Measurements from ENCODE around the gene UXS1.
"Not testable (repeated sequence)": the region's sequence is repeated elsewhere in the genome, so short reads cannot be mapped to it uniquely, and the experiment has no call there.

The UXS1 gene

DNA sequence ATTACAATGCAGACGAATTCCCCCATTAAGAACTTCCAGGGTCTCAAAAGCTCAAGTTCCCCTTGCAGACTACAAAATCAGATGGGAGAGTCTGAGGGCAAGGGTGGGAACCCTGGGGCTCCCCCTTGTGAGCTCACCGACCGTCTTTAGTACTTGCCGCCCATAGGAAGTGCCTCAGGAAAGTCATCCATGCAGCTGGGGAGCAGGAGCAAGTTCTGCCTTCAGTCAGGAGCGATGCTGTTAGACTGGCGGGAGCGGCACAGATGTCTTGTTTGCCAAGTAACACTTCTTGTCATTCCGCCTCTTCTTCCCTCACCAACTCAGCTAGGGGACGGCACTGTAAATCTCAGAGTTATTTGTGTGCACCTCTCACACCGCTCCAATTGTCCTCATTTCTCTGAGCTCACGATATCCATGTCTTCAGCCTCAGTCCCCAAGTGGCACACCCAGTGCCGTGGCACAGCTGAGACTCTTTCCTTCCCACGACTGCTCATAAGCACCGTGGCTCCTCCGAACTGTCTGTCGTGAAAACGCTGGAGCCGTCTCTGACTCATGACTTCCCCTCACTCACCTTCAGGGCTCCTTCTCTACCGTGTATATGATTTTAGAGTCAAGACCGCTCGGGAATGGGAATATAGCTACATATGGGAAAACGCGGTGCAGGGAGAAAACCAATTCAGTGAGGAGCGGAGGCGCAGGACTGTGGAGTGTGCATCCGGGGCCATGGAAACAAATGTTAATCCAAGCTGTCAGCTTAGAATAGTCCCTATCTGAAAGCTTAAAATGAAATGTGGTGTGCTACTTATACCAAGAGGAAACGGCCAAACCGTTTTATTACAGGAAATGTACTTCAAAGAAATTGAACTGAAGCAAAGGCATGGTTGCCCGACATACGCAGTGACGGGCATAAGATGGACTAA, 34.0 kb downstream of the UXS1 start:
- peak; percentile 60 for DNase-seq

- DNase-seq = no peak
These were observed 35.2 kb downstream of the UXS1 start for GRCh38 chr2:106158871-106159270.

DNA sequence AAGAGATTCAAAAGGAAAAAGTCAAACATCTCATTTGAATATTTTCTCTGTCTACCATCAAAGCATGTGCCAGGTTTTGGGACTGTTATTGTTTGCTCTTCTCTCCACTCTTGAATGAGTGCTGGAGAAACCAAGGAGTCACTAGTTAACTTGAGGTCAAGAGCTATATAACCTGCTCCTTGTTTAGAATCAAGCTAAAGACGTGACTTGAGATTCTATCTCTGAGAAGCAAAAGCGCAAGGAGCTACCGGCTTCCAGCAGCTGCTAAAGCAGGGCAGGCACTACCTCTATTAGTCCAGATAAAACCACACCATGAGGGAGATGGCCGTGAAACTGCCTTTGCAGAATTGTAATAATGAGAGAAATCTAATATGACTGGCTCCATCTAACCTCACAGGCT, 36.0 kb downstream of the UXS1 start:
- DNase-seq = no peak

- no peak for DNase-seq
These were observed 36.7 kb downstream of the UXS1 start for GRCh38 chr2:106157416-106157815.

DNA sequence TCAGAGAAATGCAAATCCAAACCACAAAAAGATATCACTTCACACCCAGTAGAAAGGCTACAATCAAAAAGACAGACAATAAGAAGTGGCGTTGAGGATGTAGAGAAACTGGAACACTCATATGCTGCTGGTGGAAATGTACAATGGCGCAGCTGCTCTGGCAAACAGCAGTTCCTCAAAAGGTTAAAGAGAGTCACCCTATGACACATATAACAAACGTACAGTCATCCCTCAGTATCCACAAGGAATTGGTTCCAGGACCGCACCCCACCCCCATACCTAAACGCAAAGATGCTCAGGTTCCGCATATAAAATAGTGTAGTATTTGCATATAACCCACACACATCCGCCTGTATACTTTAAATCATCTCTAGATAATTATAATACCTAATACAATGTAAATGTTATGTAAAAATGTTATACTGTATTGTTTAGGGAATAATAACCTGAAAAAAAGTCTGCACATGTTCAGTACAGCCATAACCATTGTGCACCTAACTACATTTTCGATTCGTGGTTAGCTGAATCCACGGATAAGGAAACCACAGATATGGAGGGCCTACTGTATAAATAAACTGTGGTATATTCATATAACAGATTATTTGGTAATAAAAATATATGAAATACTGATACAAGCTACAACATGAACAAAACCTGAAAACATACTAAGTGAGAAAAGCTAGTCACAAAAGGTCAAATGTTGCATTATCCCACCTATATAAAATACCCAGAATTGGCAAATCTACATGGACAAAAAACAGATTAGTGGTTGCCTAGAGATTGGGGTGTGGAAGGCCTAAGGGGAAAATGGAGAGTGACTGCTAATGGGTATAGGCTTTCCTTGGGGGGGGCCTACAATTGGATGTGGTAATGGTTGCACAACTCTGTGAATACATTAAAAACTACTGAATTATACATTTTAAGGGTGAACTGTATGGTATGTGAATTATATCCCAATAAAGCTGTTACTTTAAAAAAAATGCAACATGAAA, 37.5 kb downstream of the UXS1 start:
- no peak for DNase-seq

DNA sequence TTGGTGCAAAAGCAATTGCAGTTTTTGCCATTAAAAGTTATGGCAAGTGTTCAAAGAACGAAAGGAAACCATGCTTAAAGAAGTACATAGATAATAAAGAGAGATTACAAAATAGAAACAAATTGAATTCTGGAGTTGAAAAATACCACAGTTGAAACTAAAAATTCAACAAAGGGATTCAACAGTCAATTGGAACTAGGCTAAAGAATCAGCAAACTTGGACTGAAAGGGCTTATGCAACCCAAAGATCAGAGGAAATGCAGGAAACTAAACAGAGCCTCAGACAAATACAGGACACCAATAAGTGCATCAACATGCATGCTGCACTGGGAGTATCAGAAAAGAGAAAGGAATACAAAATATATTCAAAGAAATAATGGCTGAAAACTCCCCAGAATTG, 40.3 kb downstream of the UXS1 start:
- no peak for DNase-seq

DNA sequence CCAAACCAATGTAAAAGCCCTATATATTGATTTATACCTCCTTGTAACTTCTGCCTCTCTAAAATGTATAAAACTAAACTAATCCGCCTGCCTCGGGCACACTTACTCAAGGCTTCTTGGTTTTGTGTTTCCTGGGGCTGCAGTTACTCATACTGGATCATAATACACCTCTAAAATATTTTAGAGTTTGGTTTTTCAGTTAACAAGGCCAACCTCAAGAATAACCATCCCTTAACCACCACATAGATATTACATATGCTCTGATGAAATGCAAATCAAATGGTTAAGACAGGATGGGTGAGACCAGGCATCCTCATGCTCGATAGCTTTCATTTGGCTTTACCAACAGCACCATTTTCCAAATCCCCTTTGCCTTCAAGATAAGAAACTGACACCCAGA, 46.4 kb downstream of the UXS1 start:
- no peak for DNase-seq

DNA sequence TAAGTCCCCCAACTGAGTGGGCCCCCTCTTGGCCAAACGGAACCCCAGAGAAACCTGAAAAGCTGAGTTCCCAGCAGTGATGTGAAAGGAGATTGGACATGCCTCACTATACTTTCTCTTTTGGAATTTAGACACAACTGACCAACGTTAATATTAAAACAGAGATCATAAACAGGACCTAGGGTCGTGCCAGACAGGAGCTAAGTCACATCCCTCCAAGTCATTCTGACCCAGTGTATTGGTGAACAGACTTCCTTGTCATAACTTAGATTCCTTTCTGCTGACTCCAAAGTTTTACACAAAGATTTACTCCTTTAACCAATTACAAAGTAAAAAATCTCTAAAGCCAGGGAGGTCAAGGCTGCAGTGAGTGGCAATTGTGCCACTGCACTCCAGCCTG, 46.9 kb downstream of the UXS1 start:
- DNase-seq = no peak

GRCh38 chr2:106144621-106145331, 49.3 kb downstream of the UXS1 start:
- no peak for DNase-seq

- no peak for DNase-seq
These were observed 50.4 kb downstream of the UXS1 start for GRCh38 chr2:106143495-106144215.

GRCh38 chr2:106142683-106143082, 51.4 kb downstream of the UXS1 start:
- no peak for DNase-seq

GRCh38 chr2:106140913-106141312, 53.2 kb downstream of the UXS1 start:
- DNase-seq = no peak

- DNase-seq = no peak
These were observed 54.0 kb downstream of the UXS1 start for GRCh38 chr2:106140113-106140512.

GRCh38 chr2:106139238-106139935, 54.7 kb downstream of the UXS1 start:
- DNase-seq = no peak

GRCh38 chr2:106138543-106139237, 55.4 kb downstream of the UXS1 start:
- no peak for DNase-seq

DNA sequence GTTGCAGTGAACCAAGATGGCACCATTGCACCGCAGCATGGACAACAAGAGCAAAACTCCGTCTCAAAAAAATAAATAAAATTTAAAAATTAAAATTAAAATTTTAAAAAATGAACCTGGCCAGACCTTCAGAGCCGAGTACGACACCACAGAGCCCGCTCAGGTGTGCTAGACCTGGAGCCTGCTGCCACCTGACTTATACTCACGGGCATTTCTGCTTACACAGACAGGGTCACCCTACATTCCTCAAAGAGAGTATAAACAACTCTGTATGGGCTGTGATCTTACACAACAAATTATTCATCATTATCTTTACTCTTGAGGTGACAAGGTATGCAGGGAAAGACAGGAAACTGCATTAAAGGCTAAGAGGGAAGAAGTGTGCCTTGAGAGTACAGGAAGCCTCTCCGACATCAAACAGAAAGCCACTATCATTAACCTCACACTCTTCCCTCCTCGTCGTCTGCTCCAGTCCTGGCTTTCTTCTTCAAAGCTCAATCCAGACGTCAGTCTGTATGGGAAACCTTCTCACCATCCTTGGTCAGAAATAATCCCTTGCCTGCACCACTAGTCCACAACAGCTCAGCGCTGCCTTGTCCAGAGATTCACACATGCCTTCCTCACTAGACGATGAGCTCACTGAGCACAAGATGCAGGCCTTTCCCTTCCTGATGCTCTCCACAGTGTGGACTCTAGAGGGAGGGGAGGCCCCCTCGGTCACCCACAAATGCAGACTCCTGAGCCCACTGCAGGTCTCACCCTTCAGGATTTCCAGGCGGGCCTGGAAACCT, 56.2 kb downstream of the UXS1 start:
- no peak for DNase-seq

DNA sequence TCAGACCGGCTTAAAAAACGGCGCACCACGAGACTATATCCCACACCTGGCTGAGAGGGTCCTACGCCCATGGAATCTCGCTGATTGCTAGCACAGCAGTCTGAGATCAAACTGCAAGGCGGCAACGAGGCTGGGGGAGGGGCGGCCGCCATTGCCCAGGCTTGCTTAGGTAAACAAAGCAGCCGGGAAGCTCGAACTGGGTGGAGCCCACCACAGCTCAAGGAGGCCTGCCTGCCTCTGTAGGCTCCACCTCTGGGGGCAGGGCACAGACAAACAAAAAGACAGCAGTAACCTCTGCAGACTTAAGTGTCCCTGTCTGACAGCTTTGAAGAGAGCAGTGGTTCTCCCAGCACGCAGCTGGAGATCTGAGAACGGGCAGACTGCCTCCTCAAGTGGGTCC, 62.9 kb downstream of the UXS1 start:
- not testable (repeated sequence) for DNase-seq

GRCh38 chr2:106130251-106130998, 63.7 kb downstream of the UXS1 start:
- DNase-seq = no peak

DNA sequence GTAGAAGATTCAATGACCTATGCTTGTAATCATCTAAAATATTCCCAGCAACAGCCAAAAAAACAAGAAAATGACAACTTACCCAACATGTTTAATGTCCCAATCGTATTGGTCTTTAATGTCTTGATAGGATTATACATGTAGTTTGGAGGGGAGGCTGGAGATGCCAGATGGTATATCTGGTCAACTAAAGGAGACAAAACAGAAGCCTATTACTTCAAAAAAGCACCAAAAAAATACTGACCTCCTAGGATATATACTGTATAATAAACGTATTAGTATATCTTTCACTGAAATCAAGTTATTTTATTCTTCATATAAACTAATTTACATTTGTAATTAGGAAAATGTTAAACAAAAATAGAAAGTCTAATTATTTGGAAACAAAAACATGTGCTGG, 64.5 kb downstream of the UXS1 start:
- no peak for DNase-seq

Measured in GDM1 (cell line).